HG03039 (cell line): ENCODE measurements around the gene PHGDH.

Experiments
- ATAC-seq: cut with Tn5 transposase; IDR thresholded peaks from one replicate; pipeline ENCODE4 v1.9.1; 2021; ENCODE audit warnings: mild to moderate bottlenecking, moderate library complexity; ENCODE audit not compliant: unreplicated experiment

PHGDH gene

DNA sequence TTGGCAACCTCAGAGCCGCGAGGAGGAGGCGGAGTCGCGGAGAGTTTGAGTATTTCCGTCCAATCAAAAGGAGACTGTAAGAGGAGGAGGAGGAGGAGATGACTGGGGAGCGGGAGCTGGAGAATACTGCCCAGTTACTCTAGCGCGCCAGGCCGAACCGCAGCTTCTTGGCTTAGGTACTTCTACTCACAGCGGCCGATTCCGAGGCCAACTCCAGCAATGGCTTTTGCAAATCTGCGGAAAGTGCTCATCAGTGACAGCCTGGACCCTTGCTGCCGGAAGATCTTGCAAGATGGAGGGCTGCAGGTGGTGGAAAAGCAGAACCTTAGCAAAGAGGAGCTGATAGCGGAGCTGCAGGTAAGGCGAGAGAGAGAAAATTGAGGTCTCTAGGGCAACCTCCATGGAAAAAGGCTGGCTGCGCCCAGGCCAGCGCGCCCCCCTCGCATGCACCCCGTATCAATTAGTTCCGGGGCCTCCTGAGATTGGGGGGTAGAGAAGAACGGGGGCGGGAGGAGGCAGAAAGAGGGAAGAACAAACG lies at the start of gene PHGDH:
Gene PHGDH, plus strand, starts transcription at position 131 of the 538 bp plus-strand sequence. Its CDS starts 89 bp downstream, at position 220.
- ATAC-seq: peak; percentile 58

DNA sequence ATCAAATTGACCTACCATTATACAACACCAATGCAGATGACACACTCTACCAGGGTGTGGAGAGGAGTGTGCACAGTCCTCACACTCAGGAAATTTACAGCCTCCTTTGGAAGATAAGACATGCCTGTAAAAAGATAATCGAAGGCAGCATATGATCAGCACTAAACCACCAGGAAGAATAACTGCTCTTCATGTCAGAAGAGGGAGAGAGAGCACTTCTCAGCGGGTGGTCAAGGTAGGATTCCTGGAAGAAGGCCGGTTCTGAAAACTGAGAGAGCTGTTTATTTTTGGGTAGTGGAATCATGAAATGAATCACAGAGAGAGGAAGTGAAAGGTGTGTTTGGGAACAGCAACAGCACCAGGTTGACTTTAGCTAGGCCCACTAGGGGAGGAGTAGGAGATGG lies 49.7 kb upstream of the PHGDH start:
- ATAC-seq: peak; percentile 83

- ATAC-seq: no peak
These were observed 47.7 kb upstream of the PHGDH start for GRCh38 chr1:119664067-119664466.

DNA sequence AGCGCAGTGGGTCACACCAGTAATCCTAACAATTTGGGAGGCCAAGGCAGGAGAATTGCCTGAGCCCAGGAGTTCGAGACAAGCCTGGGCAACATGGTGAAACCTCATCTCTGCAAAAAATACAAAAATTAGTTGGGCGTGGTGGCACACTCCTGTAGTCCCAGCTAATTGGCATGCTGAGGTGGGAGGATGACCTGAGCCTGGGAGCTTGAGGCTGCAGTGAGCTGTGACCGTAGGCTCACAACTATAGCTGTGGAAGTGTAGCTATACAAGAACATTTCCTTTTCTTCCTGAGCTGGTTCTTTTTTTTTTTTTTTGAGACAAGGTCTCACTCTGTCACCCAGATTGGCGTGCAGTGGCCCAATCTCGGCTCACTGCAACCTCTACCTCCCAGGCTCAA lies 44.6 kb upstream of the PHGDH start:
- no peak for ATAC-seq

DNA sequence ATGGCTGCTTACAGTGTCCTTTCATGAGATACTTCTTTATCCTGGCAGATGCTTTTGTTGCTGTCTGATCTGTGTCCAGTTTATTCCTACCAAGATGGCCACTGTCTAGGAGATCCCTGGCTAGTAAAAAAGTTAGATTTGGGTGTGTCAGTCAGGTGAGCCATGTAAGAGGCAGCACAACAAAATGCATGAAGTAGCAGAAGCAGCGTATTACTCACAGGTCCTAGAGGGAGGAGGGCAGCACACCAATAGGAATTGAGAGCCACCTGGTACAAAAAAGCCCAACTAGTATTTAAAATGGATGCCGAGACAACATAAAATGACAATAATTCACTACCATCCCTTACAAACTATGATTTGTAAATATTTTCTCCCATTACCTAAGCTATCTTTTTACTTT lies 40.8 kb upstream of the PHGDH start:
- ATAC-seq: no peak

DNA sequence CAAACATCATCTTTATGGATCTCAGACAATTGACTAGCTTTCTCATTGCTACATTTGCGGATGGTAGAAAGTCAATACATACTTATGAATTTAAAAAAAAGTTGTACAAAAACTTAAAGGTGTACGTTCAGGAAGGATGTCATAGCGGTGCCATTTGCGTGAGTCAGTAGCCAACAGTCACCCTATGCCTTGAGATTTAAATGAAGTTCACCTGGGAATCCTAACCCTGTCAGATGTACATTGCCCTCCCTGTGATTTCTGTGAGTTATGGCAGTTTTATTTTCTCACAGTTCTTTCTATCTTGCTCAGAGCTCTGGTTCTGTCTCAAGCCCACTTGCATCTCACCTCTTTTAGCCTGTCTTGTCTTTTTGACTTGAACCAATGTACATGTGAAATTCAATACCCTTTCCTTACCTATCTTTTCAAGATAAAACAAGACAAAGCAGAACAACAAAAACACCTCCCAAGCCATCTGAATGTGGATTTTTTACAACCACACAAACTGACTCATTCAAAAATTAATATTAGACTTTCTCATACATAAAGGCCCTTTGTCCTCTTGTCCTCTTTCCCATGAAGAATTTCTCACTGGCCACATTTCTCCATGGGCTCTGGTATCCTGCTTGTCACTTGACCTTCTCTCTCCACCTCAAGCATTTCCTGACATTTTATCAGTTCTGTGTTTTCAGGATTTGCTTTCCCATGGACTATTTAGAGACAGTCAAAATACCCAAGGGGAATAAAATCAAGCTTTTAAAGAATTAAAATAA lies 38.4 kb upstream of the PHGDH start:
- ATAC-seq: no peak

DNA sequence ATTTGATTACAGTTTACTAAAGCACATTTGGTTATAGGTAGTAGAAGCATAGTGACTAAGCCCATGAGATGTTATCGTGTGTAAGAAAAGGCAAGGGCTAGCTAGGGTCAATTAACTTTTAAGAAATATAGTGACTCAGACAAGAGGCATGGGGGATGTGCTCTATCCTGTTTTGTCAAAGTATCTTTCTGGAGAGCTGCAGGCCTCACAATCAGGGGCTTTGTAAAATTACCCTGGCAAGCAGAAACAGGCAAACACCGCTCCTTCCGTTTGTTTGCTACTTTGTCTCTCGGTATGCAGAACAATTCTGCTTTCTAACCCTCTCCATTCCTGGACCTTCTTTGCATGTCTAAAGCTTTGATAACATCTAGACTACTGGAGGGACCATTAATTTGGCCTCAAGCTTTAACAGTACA lies 37.6 kb upstream of the PHGDH start:
- no peak for ATAC-seq

DNA sequence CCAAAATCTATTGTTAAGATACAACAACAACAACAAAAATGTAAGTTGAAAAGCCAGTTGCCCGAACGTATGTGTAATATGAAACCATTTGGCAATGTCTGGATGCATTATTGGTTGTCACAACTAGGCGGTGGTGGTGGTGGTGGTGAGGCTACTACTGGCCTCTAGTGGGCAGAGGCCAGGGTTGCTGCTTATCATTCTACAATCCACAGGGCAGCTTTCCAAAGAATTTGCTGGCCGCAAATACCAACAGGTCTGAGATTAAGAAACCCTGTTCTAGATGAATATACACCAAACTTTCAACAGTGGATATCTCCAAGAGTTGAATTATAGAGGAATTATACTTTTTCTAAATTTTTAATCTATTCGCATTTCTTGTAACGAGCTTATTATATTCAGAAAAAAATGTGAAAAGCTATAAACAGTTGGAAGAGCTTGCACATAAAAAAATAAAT lies 36.9 kb upstream of the PHGDH start:
- ATAC-seq: peak; percentile 54

DNA sequence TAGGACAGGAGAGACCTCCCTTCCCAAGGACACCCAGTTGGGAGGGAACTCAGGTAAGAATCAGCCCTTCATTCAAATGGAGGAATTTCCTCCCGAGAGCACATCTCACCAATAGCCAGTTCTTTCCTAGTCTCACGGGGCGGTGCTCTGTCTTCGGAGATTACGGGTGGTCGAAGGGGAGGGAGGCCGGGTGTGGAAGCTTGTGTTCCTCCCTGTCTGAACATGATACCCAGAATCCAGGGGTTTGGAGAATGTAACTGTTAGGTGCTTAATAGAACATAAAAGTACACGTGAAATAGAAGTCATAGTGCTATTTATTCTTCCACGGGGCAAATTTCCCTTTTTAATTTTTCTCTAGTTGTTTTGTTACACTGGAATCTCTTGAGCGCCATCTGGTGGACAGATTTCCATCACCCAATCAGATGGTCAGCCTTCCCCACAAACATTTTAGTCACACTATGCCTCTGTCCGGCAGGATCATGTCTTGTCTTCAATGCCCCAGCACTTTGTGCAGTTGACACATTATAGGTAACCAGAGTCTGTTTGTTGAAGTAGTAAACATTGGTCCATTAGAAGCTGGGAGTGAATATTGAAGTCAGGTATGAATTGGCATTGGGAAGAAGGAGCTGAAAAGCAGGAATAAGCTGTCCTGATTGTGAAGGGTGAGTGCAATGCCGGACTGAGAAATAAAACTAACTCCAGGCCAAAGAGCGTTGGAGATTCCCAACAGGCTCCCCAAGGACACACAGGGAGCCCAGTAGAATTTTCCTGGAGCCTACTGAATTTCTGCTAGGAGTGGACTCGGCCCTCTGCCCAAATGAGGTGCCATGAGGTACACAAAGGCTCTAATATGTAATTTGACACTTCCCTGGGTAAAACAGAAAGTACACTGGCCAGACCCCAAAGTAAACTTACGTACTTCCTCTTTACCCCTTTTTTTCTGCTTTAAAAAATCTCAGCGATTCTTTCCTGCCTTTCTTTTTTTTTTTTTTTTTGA lies 36.1 kb upstream of the PHGDH start:
- ATAC-seq: no peak

DNA sequence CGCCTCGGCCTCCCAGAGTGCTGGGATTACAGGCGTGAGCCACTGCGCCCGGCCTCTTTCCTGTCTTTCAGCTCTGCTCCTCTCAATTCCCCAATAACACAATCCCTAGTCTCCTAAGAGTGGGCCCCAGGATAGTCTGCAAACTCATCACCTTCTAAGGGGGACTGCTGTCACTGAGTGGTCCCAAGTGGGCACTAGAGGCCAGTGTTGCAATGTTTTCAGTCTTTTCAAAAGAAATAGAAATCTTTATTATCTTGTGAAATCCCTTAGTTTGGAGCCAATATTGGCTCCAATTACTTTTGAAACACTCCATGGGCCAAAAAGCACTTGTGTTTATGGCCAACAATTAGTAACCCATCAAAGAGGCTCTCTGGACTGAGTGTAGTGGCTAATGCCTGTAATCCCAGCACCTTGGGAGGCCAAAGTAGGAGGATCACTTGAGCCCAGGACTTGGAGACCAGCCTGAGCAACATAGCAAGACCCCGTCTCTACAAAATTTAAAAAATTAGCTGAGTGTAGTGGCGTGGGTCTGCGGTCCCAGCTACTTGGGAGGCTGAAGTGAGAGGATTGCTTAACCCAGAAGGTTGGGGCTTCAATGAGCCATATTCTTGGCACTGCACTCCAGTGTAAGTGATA lies 35.0 kb upstream of the PHGDH start:
- no peak for ATAC-seq

- no peak for ATAC-seq
These were observed 32.5 kb upstream of the PHGDH start for GRCh38 chr1:119679223-119679622.

GRCh38 chr1:119680193-119680592 lies 31.5 kb upstream of the PHGDH start:
- no peak for ATAC-seq

DNA sequence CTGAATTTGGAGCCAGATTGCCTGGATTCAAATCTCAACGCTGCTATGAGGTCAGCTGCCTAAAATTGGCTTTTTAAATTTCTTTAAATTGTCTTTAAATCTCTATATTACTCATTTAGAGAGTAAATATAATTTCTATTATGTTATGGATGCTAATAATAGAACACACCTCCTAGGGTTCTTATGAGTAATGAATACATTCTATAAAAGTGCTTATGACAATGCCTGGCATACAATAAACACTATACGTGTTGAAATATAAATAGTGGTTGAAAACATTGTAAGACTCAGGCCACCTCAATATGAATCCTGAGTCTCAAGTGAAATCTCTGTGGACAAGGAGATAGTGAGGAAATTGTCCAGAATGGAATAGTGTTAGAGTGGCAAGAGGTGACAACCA lies 31.0 kb upstream of the PHGDH start:
- ATAC-seq: no peak

- ATAC-seq: no peak
These were observed 30.2 kb upstream of the PHGDH start for GRCh38 chr1:119681560-119681959.

DNA sequence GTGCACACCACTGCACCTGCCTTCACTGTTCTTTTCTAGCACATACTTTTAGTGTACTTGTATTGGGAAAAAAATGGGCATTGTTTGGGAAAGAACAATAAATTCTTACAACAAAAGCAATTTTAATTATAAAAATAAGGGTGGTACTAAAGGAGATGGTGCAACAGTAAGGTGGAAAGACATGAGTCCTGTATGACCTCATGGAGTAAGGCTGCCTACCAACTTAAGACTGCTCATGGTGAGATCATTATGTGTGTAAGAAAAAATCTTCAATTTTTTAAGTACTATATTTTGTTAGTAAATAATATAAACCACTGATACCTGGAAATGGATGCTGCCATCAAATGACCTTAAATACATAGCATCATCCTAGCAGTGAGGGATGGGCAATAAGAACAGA lies 29.6 kb upstream of the PHGDH start:
- ATAC-seq: no peak

DNA sequence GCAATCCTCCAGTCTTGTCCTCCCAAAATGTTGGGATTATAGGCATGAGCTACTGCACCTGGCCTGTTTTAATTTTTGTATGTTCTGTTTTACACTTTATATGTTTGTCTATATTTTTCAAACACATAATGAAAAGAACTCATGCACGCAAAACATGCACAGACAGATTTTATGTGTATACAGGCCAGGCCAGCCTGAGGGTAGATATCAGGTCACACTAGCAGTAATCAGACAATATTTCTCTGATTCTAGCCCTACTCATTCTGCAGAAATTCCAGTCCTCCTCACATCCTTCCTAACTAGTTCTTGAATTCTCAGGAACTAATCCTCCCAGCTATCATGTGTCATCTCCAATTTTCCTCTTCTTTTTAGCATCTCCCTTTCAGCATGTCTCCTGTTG lies 27.8 kb upstream of the PHGDH start:
- ATAC-seq: no peak

DNA sequence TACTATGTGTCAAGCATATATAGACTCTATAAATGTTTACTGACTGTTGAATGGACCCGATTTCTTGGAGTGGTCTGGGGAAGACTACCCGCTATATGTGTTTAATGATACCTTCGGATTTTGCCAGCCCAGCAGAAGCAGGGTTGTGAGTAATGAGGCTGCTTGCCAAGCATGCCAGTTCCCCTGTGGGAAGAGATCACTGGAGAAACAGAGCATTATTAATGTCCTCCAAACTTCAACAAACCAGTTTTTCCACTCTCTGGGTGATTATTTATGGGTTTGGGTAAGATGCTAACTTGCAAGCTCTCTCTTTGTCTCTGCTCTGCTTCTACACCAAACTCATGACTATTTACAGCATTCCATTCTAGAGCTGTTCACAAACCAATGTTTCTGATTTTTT lies 25.1 kb upstream of the PHGDH start:
- no peak for ATAC-seq

- no peak for ATAC-seq
These were observed 24.2 kb upstream of the PHGDH start for GRCh38 chr1:119687434-119688079.

DNA sequence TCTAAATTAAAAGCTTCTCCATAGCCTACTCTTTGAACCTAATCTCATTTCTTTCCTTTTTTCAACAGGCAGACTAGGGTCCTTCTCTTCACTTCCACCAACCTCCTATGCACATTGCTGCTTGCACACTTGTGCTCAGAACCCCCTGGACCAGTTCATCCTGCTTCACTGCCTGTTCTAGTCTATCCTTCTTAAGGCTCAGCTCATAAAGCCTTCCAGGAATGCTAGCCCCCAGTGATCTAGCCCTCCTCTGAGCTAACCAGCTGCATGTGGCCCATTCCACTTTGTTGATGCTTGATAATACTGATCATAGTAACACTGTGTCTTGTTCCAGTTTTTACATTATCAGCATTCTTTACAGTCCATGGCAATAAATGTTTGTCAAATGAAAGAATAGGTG lies 22.9 kb upstream of the PHGDH start:
- ATAC-seq: no peak

- ATAC-seq: no peak
These were observed 22.2 kb upstream of the PHGDH start for GRCh38 chr1:119689511-119689910.
